Adrenal gland (tissue), 5 donors: ENCODE measurements around the gene SLC7A6.

Experiments
- POLR2A ChIP-seq, 2 donors: fragments of 450-650 bp; IDR thresholded peaks; one replicate each; pipeline ENCODE4 v1.6.1; 2017; ENCODE audit warnings: antibody characterized with exemption in 2 of 2, mild to moderate bottlenecking in 2 of 2, moderate library complexity in 1 of 2
- TF ChIP-seq, protein P1 (sequence below), 6 experiments: fragments of 450-650 bp in 4 of 6; fragments of 200-600 bp in 2 of 6; sonication (generic) in 1 of 6; IDR thresholded peaks; 1 replicate in 5 of 6; 2 replicates in 1 of 6; pipeline versions ENCODE4 v1.5.1 to v1.8.0; 2016 to 2021; ENCODE audit warnings: antibody characterized with exemption in 6 of 6, mild to moderate bottlenecking in 2 of 6, moderate library complexity in 1 of 6
- donor health status: DM: no; HTN: no; CAD: no.

DNA sequence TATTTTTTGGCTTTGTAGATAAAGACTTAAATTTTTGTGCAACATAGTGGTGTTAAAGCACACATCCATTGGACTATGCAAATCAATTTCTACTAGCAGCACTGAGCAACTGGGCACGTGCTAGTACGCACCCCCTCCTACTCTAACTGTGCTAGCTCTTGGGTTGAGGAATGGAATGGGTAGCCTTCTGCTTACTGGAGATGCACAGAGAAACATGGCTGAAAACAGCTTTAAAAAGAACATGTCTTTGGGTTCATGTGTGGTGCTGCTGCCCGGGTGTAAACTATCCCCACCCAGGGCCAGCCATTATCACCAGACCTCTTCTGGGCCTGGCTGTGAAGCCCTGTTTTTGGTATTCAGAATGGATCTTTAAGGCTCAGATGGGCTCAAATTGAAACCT lies 35.7 kb upstream of the SLC7A6 start:
- TF ChIP-seq, protein P1, sequence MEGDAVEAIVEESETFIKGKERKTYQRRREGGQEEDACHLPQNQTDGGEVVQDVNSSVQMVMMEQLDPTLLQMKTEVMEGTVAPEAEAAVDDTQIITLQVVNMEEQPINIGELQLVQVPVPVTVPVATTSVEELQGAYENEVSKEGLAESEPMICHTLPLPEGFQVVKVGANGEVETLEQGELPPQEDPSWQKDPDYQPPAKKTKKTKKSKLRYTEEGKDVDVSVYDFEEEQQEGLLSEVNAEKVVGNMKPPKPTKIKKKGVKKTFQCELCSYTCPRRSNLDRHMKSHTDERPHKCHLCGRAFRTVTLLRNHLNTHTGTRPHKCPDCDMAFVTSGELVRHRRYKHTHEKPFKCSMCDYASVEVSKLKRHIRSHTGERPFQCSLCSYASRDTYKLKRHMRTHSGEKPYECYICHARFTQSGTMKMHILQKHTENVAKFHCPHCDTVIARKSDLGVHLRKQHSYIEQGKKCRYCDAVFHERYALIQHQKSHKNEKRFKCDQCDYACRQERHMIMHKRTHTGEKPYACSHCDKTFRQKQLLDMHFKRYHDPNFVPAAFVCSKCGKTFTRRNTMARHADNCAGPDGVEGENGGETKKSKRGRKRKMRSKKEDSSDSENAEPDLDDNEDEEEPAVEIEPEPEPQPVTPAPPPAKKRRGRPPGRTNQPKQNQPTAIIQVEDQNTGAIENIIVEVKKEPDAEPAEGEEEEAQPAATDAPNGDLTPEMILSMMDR (IDR thresholded peaks at IDR 0.05) = no peak
- no peak for TF ChIP-seq POLR2A (IDR thresholded peaks at IDR 0.05)
